Parathyroid adenoma (tissue), 2 donors: Measurements from ENCODE around the gene ACOX1.

Experiments used
- H2AFZ ChIP-seq: fragments of 300-600 bp; sonication (generic); one replicate; pipeline ENCODE4 v1.7.0; 2017; ENCODE audit warnings: antibody characterized with exemption, mild to moderate bottlenecking
- H3K27ac ChIP-seq: fragments of 300-600 bp; sonication (generic); one replicate; pipeline ENCODE4 v1.7.0; 2017
- H3K27me3 ChIP-seq: fragments of 300-600 bp; sonication (generic); one replicate; pipeline ENCODE4 v1.7.0; 2017; ENCODE audit warnings: low read length; ENCODE audit not compliant: control insufficient read depth, insufficient read depth
- H3K36me3 ChIP-seq: fragments of 300-600 bp; sonication (generic); one replicate; pipeline ENCODE4 v1.7.0; 2017; ENCODE audit warnings: low read length; ENCODE audit not compliant: control insufficient read depth, insufficient read depth
- H3K4me1 ChIP-seq: fragments of 300-600 bp; sonication (generic); one replicate; pipeline ENCODE4 v1.7.0; 2017; ENCODE audit warnings: control low read depth
- H3K4me2 ChIP-seq: fragments of 300-600 bp; sonication (generic); one replicate; pipeline ENCODE4 v1.7.0; 2017; ENCODE audit warnings: low read length
- H3K4me3 ChIP-seq: fragments of 300-600 bp; sonication (generic); one replicate; pipeline ENCODE4 v1.7.0; 2017; ENCODE audit warnings: low read depth, low read length
- H3K79me2 ChIP-seq: fragments of 300-600 bp; sonication (generic); one replicate; pipeline ENCODE4 v1.7.0; 2017; ENCODE audit warnings: control low read depth
- H3K9ac ChIP-seq: fragments of 300-600 bp; sonication (generic); one replicate; pipeline ENCODE4 v1.7.0; 2017; ENCODE audit warnings: mild to moderate bottlenecking
- H3K9me3 ChIP-seq: fragments of 300-600 bp; sonication (generic); one replicate; pipeline ENCODE4 v1.7.0; 2017; ENCODE audit warnings: low read length; ENCODE audit not compliant: control insufficient read depth
- TF ChIP-seq, protein P1 (sequence below): fragments of 300-600 bp; sonication (generic); IDR thresholded peaks from one replicate; pipeline ENCODE4 v1.7.0; 2017; ENCODE audit warnings: antibody characterized with exemption, mild to moderate bottlenecking
- donor health status: primary hyperparathyroidism.

ACOX1 gene

GRCh38 chr17:75991396-75991795 is 12.4 kb upstream of the ACOX1 start:
- no peak overlapping the region for H3K4me3 ChIP-seq
- H3K9me3 ChIP-seq = no peaks in the 10 kb centered on the region
- no peak overlapping the region for H3K9ac ChIP-seq
- H2AFZ ChIP-seq = no peak overlapping the region
- no peak overlapping the region for H3K27ac ChIP-seq
- no peaks in the 10 kb centered on the region for H3K4me1 ChIP-seq
- H3K4me2 ChIP-seq = no peak overlapping the region
- TF ChIP-seq, protein P1, sequence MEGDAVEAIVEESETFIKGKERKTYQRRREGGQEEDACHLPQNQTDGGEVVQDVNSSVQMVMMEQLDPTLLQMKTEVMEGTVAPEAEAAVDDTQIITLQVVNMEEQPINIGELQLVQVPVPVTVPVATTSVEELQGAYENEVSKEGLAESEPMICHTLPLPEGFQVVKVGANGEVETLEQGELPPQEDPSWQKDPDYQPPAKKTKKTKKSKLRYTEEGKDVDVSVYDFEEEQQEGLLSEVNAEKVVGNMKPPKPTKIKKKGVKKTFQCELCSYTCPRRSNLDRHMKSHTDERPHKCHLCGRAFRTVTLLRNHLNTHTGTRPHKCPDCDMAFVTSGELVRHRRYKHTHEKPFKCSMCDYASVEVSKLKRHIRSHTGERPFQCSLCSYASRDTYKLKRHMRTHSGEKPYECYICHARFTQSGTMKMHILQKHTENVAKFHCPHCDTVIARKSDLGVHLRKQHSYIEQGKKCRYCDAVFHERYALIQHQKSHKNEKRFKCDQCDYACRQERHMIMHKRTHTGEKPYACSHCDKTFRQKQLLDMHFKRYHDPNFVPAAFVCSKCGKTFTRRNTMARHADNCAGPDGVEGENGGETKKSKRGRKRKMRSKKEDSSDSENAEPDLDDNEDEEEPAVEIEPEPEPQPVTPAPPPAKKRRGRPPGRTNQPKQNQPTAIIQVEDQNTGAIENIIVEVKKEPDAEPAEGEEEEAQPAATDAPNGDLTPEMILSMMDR = no peak
- no peaks in the 10 kb centered on the region for H3K36me3 ChIP-seq
- H3K79me2 ChIP-seq = no peaks in the 10 kb centered on the region
- no peaks in the 10 kb centered on the region for H3K27me3 ChIP-seq

- Histone ChIP-seq H3K4me3 (no peak overlapping the region), H3K79me2 (no peaks in the 10 kb centered on the region), H3K9me3 (no peaks in the 10 kb centered on the region), H3K27me3 (no peaks in the 10 kb centered on the region), H3K36me3 (no peaks in the 10 kb centered on the region), H3K4me2 (no peak overlapping the region), H3K4me1 (no peaks in the 10 kb centered on the region), H3K27ac (no peak overlapping the region), H3K9ac (no peak overlapping the region), H2AFZ (no peak overlapping the region)
- TF ChIP-seq, protein P1 = no peak
These were observed 8.1 kb upstream of the ACOX1 start for GRCh38 chr17:75987041-75987440.

- Histone ChIP-seq H3K9me3 (no peaks in the 10 kb centered on the region), H3K4me3 (no peak overlapping the region), H3K27me3 (no peaks in the 10 kb centered on the region), H3K4me1 (no peaks in the 10 kb centered on the region), H3K9ac (no peak overlapping the region), H3K4me2 (no peak overlapping the region), H3K79me2 (peaks cover 3% of the 10 kb centered on the region), H3K36me3 (no peaks in the 10 kb centered on the region), H3K27ac (no peak overlapping the region), H2AFZ (no peak overlapping the region)
- TF ChIP-seq, protein P1 = no peak
These were observed 7.0 kb upstream of the ACOX1 start for GRCh38 chr17:75985986-75986385.

DNA sequence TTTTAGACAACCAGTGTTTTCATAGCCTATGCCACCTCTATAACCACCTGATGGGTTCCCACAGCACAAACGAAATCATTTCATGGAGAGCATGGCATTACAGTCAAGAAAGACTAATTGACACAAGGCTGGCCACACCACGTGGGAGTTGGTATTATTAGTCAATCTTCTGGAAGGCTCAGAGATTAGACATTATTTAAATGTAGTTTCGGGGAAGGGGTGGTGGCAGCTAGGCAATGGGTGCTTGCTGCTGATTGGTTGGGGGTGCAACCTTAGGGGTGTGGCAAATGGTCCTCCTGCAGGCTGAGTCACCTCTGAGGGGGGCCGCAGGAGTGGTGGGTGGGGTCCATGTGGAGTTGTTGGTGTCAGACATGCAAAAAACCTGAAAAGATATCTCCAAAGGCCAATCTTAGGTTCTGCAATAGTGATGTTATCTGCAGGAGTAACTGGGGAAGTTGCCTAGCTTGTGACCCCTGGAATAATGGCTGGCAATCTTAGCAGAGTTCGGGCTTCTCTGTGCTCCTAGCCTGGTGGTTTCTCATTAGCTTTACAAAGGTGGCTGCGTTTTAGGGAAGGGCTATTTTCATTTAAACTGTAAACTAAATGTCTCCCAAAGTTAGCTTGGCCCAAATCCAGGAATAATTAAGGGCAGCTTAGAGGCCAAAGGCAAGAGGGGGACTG is 4.7 kb upstream of the ACOX1 start:
- H3K4me1 ChIP-seq = peaks cover 6% of the 10 kb centered on the region
- no peak overlapping the region for H3K9ac ChIP-seq
- no peaks in the 10 kb centered on the region for H3K27me3 ChIP-seq
- peaks cover 3% of the 10 kb centered on the region for H3K79me2 ChIP-seq
- H3K9me3 ChIP-seq = no peaks in the 10 kb centered on the region
- H2AFZ ChIP-seq = no peak overlapping the region
- H3K36me3 ChIP-seq = no peaks in the 10 kb centered on the region
- H3K27ac ChIP-seq = no peak overlapping the region
- no peak overlapping the region for H3K4me2 ChIP-seq
- H3K4me3 ChIP-seq = no peak overlapping the region
- TF ChIP-seq, protein P1 = no peak

DNA sequence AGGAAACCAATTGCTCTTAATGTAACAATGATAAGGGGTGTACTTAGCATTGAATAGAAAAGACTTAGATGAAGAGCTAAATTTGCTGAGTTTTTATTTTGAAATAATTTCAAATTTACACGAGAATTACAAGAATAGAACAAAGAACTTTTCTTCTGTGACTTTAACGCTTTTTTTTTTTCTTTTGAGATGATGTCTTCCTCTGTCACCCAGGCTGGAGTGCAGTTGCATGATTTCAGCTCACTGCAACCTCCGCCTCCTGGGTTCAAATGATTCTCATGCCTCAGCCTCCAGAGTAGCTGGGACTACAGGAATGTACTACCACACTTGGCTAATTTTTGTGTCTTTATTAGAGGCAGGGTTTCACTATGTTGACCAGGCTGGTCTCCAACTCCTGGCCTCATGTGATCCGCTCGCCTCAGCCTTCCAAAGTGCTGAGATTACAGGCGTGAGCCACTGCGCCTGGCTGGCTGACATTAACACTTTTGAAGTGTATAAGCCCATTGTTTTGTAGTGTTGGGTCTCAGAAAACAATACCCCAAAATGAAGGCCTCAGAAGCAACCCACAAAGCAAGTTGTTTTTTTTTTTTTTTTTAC is 2.2 kb upstream of the ACOX1 start:
- H3K4me2 ChIP-seq = no peak overlapping the region
- no peak overlapping the region for H3K4me3 ChIP-seq
- H3K9me3 ChIP-seq = no peaks in the 10 kb centered on the region
- H3K4me1 ChIP-seq = peaks cover 6% of the 10 kb centered on the region
- H3K27me3 ChIP-seq = no peaks in the 10 kb centered on the region
- TF ChIP-seq, protein P1 = no peak
- H3K9ac ChIP-seq = no peak overlapping the region
- no peaks in the 10 kb centered on the region for H3K36me3 ChIP-seq
- H2AFZ ChIP-seq = no peak overlapping the region
- peak overlapping the region; percentile 95 for H3K27ac ChIP-seq
- peaks cover 9% of the 10 kb centered on the region for H3K79me2 ChIP-seq
